ENCODE measurements around the gene BMP8B.

GRCh38 chr1:39779821-39780220 is 8.8 kb downstream of the BMP8B start:
- no peak for TF ChIP-seq CTCF (IDR thresholded peaks at IDR 0.05)
- no peak for TF ChIP-seq POLR2A (IDR thresholded peaks at IDR 0.05)

Measured in heart left ventricle (tissue), 13 donors.